ENCODE results near the gene MUCL3.

DNA sequence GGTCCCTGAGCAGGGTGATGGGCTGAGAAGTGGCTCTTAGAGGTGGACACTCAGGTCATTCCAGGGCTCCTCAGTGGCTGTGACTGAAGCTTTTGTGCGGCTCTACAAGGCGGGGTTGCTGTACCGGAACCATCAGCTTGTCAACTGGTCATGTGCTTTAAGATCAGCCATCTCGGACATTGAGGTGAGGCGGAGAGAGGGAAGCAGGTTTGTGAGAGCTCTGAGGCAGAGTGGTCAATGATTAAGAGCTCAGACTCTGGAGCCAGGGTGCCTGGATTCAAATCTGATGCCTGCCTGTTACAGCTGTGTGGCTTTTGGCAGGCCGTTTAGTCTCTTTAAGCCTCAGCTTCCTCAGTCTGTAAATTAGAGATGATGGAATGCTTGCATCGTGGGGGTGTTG is 23.7 kb upstream of the MUCL3 start:
- TF ChIP-seq RAD21 (IDR thresholded peaks at IDR 0.05; ENCODE audit: low read depth) (no peak), POLR2A (IDR thresholded peaks at IDR 0.05; ENCODE audit: borderline replicate concordance, extremely low read depth, insufficient read depth, insufficient read length) (no peak)
- TF ChIP-seq, protein P1, sequence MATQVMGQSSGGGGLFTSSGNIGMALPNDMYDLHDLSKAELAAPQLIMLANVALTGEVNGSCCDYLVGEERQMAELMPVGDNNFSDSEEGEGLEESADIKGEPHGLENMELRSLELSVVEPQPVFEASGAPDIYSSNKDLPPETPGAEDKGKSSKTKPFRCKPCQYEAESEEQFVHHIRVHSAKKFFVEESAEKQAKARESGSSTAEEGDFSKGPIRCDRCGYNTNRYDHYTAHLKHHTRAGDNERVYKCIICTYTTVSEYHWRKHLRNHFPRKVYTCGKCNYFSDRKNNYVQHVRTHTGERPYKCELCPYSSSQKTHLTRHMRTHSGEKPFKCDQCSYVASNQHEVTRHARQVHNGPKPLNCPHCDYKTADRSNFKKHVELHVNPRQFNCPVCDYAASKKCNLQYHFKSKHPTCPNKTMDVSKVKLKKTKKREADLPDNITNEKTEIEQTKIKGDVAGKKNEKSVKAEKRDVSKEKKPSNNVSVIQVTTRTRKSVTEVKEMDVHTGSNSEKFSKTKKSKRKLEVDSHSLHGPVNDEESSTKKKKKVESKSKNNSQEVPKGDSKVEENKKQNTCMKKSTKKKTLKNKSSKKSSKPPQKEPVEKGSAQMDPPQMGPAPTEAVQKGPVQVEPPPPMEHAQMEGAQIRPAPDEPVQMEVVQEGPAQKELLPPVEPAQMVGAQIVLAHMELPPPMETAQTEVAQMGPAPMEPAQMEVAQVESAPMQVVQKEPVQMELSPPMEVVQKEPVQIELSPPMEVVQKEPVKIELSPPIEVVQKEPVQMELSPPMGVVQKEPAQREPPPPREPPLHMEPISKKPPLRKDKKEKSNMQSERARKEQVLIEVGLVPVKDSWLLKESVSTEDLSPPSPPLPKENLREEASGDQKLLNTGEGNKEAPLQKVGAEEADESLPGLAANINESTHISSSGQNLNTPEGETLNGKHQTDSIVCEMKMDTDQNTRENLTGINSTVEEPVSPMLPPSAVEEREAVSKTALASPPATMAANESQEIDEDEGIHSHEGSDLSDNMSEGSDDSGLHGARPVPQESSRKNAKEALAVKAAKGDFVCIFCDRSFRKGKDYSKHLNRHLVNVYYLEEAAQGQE (IDR thresholded peaks at IDR 0.05; ENCODE audit: low read depth) = no peak
- TF ChIP-seq, protein P2, sequence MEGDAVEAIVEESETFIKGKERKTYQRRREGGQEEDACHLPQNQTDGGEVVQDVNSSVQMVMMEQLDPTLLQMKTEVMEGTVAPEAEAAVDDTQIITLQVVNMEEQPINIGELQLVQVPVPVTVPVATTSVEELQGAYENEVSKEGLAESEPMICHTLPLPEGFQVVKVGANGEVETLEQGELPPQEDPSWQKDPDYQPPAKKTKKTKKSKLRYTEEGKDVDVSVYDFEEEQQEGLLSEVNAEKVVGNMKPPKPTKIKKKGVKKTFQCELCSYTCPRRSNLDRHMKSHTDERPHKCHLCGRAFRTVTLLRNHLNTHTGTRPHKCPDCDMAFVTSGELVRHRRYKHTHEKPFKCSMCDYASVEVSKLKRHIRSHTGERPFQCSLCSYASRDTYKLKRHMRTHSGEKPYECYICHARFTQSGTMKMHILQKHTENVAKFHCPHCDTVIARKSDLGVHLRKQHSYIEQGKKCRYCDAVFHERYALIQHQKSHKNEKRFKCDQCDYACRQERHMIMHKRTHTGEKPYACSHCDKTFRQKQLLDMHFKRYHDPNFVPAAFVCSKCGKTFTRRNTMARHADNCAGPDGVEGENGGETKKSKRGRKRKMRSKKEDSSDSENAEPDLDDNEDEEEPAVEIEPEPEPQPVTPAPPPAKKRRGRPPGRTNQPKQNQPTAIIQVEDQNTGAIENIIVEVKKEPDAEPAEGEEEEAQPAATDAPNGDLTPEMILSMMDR (IDR thresholded peaks at IDR 0.05 in 2 of 3, conservative IDR thresholded peaks at IDR 0.05 in 1 of 3; ENCODE audit: borderline replicate concordance in 1 of 3, insufficient read depth in 1 of 3, low read depth in 2 of 3, low read length in 2 of 3) = no peak
